DND-41 (cell line): ENCODE data around the gene C1orf141.
A peak's percentile ranks its signal among the peaks of the same experiment; 100 is the strongest.

Source experiments
- ATAC-seq: fragments of 200-7000 bp; cut with Tn5 transposase; 3 replicates; pipeline ENCODE4 v1.9.1; 2021; ENCODE audit warnings: low read depth; ENCODE audit not compliant: insufficient read depth
- DNase-seq: peaks from one replicate; pipeline ENCODE4 v3.0.0-alpha.2; 2020
- H2AFZ ChIP-seq: 2 replicates; pipeline ENCODE4 v1.6.0; 2012; ENCODE audit warnings: low read depth, low read length
- H3K27ac ChIP-seq: 2 replicates; pipeline ENCODE4 v1.5.1; 2012; ENCODE audit warnings: low read length, inconsistent platforms
- H3K27me3 ChIP-seq: fragments of 200-600 bp; sonication (generic); 2 replicates; pipeline ENCODE4 v1.6.0; 2012; ENCODE audit warnings: low read length, mild to moderate bottlenecking, inconsistent platforms; ENCODE audit not compliant: insufficient read depth, poor library complexity
- H3K36me3 ChIP-seq: 2 replicates; pipeline ENCODE4 v1.5.1; 2012; ENCODE audit warnings: low read length, inconsistent platforms; ENCODE audit not compliant: insufficient read depth
- H3K4me1 ChIP-seq: 2 replicates; pipeline ENCODE4 v1.5.1; 2012; ENCODE audit warnings: mild to moderate bottlenecking, low read length; ENCODE audit not compliant: insufficient read depth
- H3K4me2 ChIP-seq: 2 replicates; pipeline ENCODE4 v1.6.0; 2012; ENCODE audit warnings: mild to moderate bottlenecking, moderate library complexity, low read length, inconsistent platforms; ENCODE audit not compliant: insufficient read depth
- H3K4me3 ChIP-seq, 2 experiments: fragments of 200-600 bp in 1 of 2; shearing (Covaris generic) in 1 of 2; 2 replicates each; pipeline ENCODE4 v1.5.1; 2012 to 2016; ENCODE audit warnings: inconsistent platforms in 2 of 2, low read length in 2 of 2, mild to moderate bottlenecking in 2 of 2, low read depth in 1 of 2, moderate library complexity in 1 of 2
- H3K79me2 ChIP-seq: 2 replicates; pipeline ENCODE4 v1.6.0; 2012; ENCODE audit warnings: low read length, inconsistent platforms; ENCODE audit not compliant: insufficient read depth
- H3K9ac ChIP-seq: 2 replicates; pipeline ENCODE4 v1.6.0; 2012; ENCODE audit warnings: low read depth, mild to moderate bottlenecking, inconsistent platforms, low read length, moderate library complexity
- H3K9me3 ChIP-seq: 2 replicates; pipeline ENCODE4 v1.5.1; 2012; ENCODE audit warnings: low read length, moderate library complexity, mild to moderate bottlenecking, inconsistent platforms; ENCODE audit not compliant: insufficient read depth, severe bottlenecking
- H4K20me1 ChIP-seq: 2 replicates; pipeline ENCODE4 v1.6.0; 2012; ENCODE audit warnings: low read length; ENCODE audit not compliant: insufficient read depth
- EZH2 ChIP-seq: IDR thresholded peaks from 3 replicates; pipeline ENCODE4 v1.6.1; 2012; ENCODE audit warnings: borderline replicate concordance, low read depth, mild to moderate bottlenecking, moderate library complexity, low read length, inconsistent platforms; ENCODE audit not compliant: severe bottlenecking
- TF ChIP-seq, protein P1 (sequence below): IDR thresholded peaks from 2 replicates; pipeline ENCODE4 v1.5.1; 2012; ENCODE audit warnings: borderline replicate concordance, low read length, moderate library complexity, mild to moderate bottlenecking; ENCODE audit not compliant: poor library complexity, severe bottlenecking; ENCODE audit errors: extremely low read depth

Gene C1orf141

DNA sequence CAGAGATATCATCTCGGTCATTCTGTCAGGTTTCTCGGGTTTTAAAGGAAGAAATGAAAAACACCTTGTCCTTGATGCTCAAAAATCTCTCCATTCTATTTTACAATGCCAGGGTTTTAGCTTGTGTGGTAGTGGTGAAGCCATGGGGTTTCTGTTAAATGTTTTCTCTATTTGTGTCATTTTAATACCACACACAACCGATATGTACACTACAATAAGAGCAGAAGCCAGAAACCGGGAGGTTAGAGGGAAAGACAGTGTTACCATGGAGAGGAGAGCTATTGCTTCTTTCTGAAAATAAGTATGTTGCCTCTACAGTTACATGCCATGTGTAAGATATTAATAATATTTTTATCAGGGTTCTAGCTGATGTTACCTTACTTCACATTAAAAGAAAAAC is 83.6 kb downstream of the C1orf141 start:
- Histone ChIP-seq H3K4me2 (peak overlapping the region; percentile 41; the same call in 1 of the 2 replicates), H3K4me3 (no peak overlapping the region), H3K79me2 (peaks cover 21% of the 10 kb centered on the region), H3K9ac (no peak overlapping the region), H3K4me1 (peaks cover 31% of the 10 kb centered on the region), H3K9me3 (no peaks in the 10 kb centered on the region), H3K27ac (no peak overlapping the region), H3K36me3 (peaks cover 39% of the 10 kb centered on the region), H4K20me1 (no peaks in the 10 kb centered on the region), H2AFZ (no peak overlapping the region), H3K27me3 (peaks cover 10% of the 10 kb centered on the region)
- DNase-seq (no peak), ATAC-seq (no peak)
- no peak for TF ChIP-seq EZH2
- TF ChIP-seq, protein P1, sequence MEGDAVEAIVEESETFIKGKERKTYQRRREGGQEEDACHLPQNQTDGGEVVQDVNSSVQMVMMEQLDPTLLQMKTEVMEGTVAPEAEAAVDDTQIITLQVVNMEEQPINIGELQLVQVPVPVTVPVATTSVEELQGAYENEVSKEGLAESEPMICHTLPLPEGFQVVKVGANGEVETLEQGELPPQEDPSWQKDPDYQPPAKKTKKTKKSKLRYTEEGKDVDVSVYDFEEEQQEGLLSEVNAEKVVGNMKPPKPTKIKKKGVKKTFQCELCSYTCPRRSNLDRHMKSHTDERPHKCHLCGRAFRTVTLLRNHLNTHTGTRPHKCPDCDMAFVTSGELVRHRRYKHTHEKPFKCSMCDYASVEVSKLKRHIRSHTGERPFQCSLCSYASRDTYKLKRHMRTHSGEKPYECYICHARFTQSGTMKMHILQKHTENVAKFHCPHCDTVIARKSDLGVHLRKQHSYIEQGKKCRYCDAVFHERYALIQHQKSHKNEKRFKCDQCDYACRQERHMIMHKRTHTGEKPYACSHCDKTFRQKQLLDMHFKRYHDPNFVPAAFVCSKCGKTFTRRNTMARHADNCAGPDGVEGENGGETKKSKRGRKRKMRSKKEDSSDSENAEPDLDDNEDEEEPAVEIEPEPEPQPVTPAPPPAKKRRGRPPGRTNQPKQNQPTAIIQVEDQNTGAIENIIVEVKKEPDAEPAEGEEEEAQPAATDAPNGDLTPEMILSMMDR = no peak

DNA sequence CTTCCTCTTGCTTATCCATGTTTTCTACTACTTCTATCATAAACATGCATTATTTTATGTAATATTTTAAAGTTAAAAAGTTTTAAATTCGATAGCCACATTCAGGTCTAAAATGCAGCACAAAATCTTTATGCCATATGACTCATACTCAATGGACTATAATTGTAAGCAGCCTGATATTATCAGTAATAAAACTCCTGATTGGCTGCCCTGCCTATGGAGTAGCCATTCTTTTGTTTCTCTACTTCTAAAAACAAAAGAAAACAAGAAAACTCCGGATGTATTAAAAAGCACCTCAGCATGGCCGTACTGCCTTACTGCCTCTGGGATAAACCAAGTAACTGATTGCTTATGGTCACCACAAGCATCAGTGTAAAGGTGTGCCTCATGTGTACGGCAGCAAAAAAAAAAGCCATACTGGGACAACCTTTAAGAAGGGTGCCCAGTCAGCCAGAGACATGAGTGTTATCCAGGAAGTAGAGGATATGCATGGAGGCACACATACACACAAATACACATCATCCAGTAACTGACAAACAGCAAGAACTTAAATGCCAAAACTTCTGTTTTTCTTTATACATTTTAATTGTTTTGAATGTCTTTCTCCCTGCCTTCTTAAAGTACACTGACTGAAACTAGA is 90.0 kb downstream of the C1orf141 start:
- H3K4me1 ChIP-seq = no peaks in the 10 kb centered on the region
- H3K9me3 ChIP-seq = no peaks in the 10 kb centered on the region
- H3K9ac ChIP-seq = no peak overlapping the region
- H3K4me3 ChIP-seq = no peak overlapping the region
- H3K27ac ChIP-seq = no peak overlapping the region
- no peaks in the 10 kb centered on the region for H3K27me3 ChIP-seq
- no peaks in the 10 kb centered on the region for H4K20me1 ChIP-seq
- no peak overlapping the region for H3K4me2 ChIP-seq
- TF ChIP-seq, protein P1 = no peak
- no peak for TF ChIP-seq EZH2
- peaks cover 87% of the 10 kb centered on the region for H3K36me3 ChIP-seq
- H3K79me2 ChIP-seq = no peaks in the 10 kb centered on the region
- DNase-seq (no peak), ATAC-seq (no peak)
- no peak overlapping the region for H2AFZ ChIP-seq

DNA sequence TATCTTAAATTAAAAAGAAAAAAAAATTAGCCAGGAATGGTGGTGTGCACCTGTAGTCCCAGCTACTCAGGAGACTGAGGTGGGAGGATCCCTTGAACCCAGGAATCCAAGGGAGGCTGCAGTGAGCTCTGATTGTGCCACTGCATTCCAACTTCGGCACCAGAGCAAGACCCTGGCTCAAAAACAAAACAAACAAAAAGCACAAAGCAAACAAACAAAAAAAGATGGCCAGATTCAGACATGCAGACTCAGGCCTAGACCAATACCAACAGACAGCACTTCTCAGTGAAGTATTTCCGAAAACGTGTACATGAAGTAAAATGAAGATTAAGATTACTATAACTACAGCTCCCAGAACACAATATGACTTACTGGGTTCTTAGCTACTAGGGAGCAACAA is 91.4 kb downstream of the C1orf141 start:
- H3K9ac ChIP-seq = no peak overlapping the region
- no peak overlapping the region for H3K4me2 ChIP-seq
- no peak for ATAC-seq
- H3K36me3 ChIP-seq = peaks cover 91% of the 10 kb centered on the region
- no peaks in the 10 kb centered on the region for H3K27me3 ChIP-seq
- no peaks in the 10 kb centered on the region for H3K4me1 ChIP-seq
- no peak overlapping the region for H3K27ac ChIP-seq
- no peaks in the 10 kb centered on the region for H3K9me3 ChIP-seq
- no peaks in the 10 kb centered on the region for H4K20me1 ChIP-seq
- no peak overlapping the region for H2AFZ ChIP-seq
- TF ChIP-seq EZH2 = no peak
- TF ChIP-seq, protein P1 = no peak
- H3K4me3 ChIP-seq = no peak overlapping the region
- no peaks in the 10 kb centered on the region for H3K79me2 ChIP-seq
- no peak for DNase-seq
